Lower leg skin (tissue), 4 donors: ENCODE data around the gene ADA. TPM values are rescaled to one million over a fixed set of nuclear protein-coding genes. Genes with fewer than 3 reads are reported as not detected.

ENCODE experiments used
- DNase-seq, 2 donors: peaks; one replicate each; pipeline ENCODE4 v3.0.0-alpha.2; 2019; ENCODE audit warnings: low spot score in 2 of 2
- H3K4me3 ChIP-seq: fragments of 200-600 bp; sonication (generic); 2 replicates; pipeline ENCODE4 v1.5.1; 2017; ENCODE audit warnings: mild to moderate bottlenecking, low read depth; ENCODE audit not compliant: poor library complexity, severe bottlenecking
- POLR2A ChIP-seq, 2 donors: fragments of 450-650 bp; IDR thresholded peaks; one replicate each; pipeline ENCODE4 v1.6.1; 2016 to 2017; ENCODE audit warnings: antibody characterized with exemption in 2 of 2, mild to moderate bottlenecking in 1 of 2, moderate library complexity in 1 of 2
- WGBS, 2 donors: methylation state at CpG; one replicate each; pipeline ENCODE4 v1.1.5; 2018; 5-methylcytosine and 5-hydroxymethylcytosine counted together
- intact Hi-C: fragments of 100-400 bp; cut with DNase I; formaldehyde crosslinking; loops from one replicate; pipeline ENCODE4 v1.15.0; 2023; ENCODE audit warnings: low total_unique reads
- total RNA-seq, 4 donors: library from RNA; depleted of rRNA; stranded (reverse); fragments of >200 nt; gene quantifications; one replicate each; pipeline ENCODE4 v1.1.0, GENCODE V29; 2016
- TF ChIP-seq, protein P1 (sequence below), 3 donors: fragments of 450-650 bp; IDR thresholded peaks; one replicate each; pipeline ENCODE4 v1.5.1; 2016; ENCODE audit warnings: antibody characterized with exemption in 3 of 3, mild to moderate bottlenecking in 3 of 3, moderate library complexity in 2 of 3

ADA gene
- total RNA-seq, 4 donors from 2014 or later, result 4.3 to 14.8 (median 6.5) TPM

DNA sequence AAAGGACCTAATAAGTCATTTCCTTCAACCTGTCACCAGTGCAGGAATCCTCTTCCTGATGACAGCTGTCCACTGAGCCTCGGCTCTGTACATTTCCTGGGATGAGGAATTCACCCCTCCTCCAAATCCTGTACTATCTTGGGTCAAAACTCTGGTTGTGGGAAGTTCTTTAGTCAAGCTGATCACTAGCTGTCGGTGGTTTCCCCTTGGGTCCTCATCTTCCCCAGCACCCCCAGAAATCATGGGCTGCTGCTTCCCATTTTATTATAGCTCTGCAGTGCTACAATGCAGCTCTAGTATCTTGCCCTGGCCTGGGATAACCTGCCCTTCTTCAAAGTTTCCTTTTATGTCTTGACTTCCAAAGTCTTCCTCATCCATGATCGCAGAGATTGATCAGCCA is 14.6 kb upstream of the ADA start:
- no peak for DNase-seq

DNA sequence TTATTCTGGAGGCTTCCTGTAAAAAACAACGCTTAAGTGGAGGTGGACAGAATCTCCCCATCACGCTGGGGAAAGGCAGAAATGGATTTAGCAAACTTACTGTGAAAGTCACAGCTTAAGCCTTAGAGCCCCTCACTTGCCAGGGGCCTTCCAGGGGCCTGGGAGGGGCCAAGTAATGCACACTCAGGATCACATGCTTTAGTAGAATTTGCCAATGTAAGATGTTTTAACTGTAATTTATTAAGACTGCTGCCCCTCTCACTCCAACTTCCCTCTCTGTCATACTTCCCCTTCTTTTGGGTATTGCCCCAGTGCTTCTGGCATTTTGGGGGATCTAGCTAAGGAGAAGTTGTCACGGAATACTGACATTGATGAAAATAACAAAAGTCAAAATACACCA is 12.6 kb upstream of the ADA start:
- intact Hi-C loops, result no loop called here
- no peak for DNase-seq
- no peak for TF ChIP-seq POLR2A (IDR thresholded peaks at IDR 0.05)
- TF ChIP-seq, protein P1, sequence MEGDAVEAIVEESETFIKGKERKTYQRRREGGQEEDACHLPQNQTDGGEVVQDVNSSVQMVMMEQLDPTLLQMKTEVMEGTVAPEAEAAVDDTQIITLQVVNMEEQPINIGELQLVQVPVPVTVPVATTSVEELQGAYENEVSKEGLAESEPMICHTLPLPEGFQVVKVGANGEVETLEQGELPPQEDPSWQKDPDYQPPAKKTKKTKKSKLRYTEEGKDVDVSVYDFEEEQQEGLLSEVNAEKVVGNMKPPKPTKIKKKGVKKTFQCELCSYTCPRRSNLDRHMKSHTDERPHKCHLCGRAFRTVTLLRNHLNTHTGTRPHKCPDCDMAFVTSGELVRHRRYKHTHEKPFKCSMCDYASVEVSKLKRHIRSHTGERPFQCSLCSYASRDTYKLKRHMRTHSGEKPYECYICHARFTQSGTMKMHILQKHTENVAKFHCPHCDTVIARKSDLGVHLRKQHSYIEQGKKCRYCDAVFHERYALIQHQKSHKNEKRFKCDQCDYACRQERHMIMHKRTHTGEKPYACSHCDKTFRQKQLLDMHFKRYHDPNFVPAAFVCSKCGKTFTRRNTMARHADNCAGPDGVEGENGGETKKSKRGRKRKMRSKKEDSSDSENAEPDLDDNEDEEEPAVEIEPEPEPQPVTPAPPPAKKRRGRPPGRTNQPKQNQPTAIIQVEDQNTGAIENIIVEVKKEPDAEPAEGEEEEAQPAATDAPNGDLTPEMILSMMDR (IDR thresholded peaks at IDR 0.05), result no peak
- H3K4me3 ChIP-seq, result no peak overlapping the region
- WGBS, 2 donors, result 54 to 59% methylated on average over 3 of the region's 3 CpGs

More for the DNA sequence above, 14.6 kb upstream of the ADA start:
- WGBS, 2 donors, result 82 to 86% methylated on average over 3 of the region's 3 CpGs
- intact Hi-C loops, result no loop called here
- TF ChIP-seq, protein P1 (IDR thresholded peaks at IDR 0.05), result no peak
- no peak for TF ChIP-seq POLR2A (IDR thresholded peaks at IDR 0.05)
- no peak overlapping the region for H3K4me3 ChIP-seq

DNA sequence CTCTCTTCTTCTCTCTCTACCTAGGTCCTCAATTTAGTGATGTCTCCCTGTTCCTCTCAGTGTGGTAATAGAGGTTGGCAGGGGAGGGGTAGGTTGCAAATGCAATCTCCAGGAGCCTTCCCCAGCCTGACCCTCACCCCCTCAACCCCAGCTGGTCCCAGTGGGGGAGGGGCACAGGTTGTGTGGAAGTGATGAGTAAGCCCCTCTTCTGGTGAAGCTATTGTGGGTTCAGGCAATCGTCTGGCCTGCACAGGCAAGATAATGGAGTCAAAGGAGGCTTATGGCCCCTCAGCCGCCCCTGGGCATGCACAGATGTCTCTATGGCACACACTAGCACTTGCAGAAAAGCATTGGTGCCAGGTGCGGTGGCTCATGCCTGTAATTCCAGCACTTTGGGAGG is 10.8 kb upstream of the ADA start:
- 68 to 81% methylated on average over 2 to 3 of the region's 3 CpGs for WGBS, 2 donors
- TF ChIP-seq POLR2A (IDR thresholded peaks at IDR 0.05), result no peak
- TF ChIP-seq, protein P1 (IDR thresholded peaks at IDR 0.05), result no peak
- no peak overlapping the region for H3K4me3 ChIP-seq
- intact Hi-C loops, result no loop called here
- DNase-seq, result no peak

DNA sequence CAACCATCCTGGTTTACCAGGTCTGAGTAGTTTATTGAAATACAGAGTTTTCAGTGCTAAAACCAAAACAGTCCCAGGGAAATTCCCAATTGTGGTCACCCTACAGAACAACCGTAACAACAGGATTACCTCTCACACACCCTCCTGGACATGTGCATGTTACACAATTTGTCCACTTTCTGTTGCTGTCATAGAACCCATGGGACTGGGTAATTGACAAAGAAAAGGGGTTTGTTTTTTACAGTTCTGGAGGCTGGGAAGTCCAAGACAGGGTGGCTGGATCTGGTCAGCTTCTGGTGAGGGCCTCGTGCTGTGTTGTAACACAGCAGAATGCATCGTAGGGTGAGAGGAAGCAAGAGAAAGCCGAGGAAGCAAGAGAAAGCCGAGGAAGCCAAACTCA is 9.1 kb upstream of the ADA start:
- intact Hi-C loops, result no loop called here
- no peak for DNase-seq
- WGBS, 2 donors, result 80 to 81% methylated on average over 5 of the region's 5 CpGs
- TF ChIP-seq POLR2A (IDR thresholded peaks at IDR 0.05), result no peak
- TF ChIP-seq, protein P1 (IDR thresholded peaks at IDR 0.05), result no peak
- no peak overlapping the region for H3K4me3 ChIP-seq

DNA sequence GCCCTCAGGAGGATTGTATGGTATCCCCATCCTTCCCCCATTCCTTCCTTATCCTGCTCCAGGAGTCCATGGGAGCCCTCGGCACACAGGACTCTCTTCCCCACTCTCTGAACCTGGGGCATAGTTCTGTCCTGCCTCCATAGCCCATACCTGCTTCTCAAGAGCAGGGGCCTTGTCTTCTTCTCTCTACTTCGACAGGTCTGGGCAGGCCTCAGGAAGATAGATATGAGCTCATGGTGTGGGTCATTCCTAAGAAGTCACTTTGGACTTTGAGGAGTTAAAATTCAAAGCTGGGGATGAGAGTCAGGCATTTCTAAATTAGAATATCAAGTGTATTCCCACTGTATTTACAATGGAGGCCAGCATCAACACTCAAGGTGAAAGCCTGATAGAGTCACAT is 8.4 kb upstream of the ADA start:
- 97% methylated on average over 2 of the region's 2 CpGs for WGBS, 2 donors
- intact Hi-C loops, result no loop called here
- TF ChIP-seq, protein P1 (IDR thresholded peaks at IDR 0.05), result no peak
- no peak for TF ChIP-seq POLR2A (IDR thresholded peaks at IDR 0.05)
- no peak overlapping the region for H3K4me3 ChIP-seq
- DNase-seq, result no peak

DNA sequence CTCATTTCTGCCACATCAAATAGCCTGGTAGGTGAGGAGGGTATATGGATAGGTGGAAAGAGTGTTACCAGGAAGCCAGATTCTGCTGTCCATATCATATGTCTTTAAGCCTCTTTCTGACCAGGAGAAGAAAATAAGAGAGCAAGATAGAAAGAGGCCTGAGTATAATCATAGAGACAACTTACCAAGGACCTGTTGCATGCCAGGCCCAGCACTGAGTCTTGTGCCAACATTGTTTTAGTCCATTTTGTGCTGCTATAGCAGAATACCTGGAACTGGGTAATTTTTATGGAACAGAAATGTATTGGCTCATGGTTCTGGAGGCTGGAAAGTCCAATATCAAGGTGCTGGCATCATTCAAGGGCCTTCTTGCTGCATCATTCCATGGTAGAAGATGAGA is 7.3 kb upstream of the ADA start:
- intact Hi-C loops, result no loop called here
- TF ChIP-seq, protein P1 (IDR thresholded peaks at IDR 0.05), result no peak
- DNase-seq, result no peak
- no peak overlapping the region for H3K4me3 ChIP-seq
